ENCODE measurements around the gene NEO1.

The NEO1 gene

GRCh38 chr15:73081321-73081958 is 29.2 kb downstream of the NEO1 start:
- DNase-seq, result peak; percentile 58

GRCh38 chr15:73082812-73083211 is 30.5 kb downstream of the NEO1 start:
- peak; percentile 12 for DNase-seq

GRCh38 chr15:73087098-73087497 is 34.8 kb downstream of the NEO1 start:
- no peak for DNase-seq

- DNase-seq, result no peak
Observed at GRCh38 chr15:73105064-73105463, 52.8 kb downstream of the NEO1 start.

- DNase-seq, result no peak
Observed at GRCh38 chr15:73108676-73109075, 56.4 kb downstream of the NEO1 start.

- DNase-seq, result no peak
Observed at GRCh38 chr15:73109765-73110164, 57.5 kb downstream of the NEO1 start.

- no peak for DNase-seq
Observed at GRCh38 chr15:73110201-73110600, 57.9 kb downstream of the NEO1 start.

GRCh38 chr15:73114064-73114463 is 61.8 kb downstream of the NEO1 start:
- DNase-seq, result no peak

- DNase-seq, result no peak
Observed at GRCh38 chr15:73116164-73116563, 63.9 kb downstream of the NEO1 start.

- no peak for DNase-seq
Observed at GRCh38 chr15:73118055-73118454, 65.8 kb downstream of the NEO1 start.

GRCh38 chr15:73119478-73119877 is 67.2 kb downstream of the NEO1 start:
- no peak for DNase-seq

GRCh38 chr15:73120269-73120668 is 68.0 kb downstream of the NEO1 start:
- DNase-seq, result no peak

- no peak for DNase-seq
Observed at GRCh38 chr15:73125219-73125618, 73.0 kb downstream of the NEO1 start.

GRCh38 chr15:73127302-73127936 is 75.2 kb downstream of the NEO1 start:
- peak; percentile 18 for DNase-seq

GRCh38 chr15:73130830-73131229 is 78.6 kb downstream of the NEO1 start:
- no peak for DNase-seq

GRCh38 chr15:73134196-73134595 is 81.9 kb downstream of the NEO1 start:
- DNase-seq, result no peak

GRCh38 chr15:73139041-73139743 is 86.9 kb downstream of the NEO1 start:
- DNase-seq, result no peak

- no peak for DNase-seq
Observed at GRCh38 chr15:73139744-73140553, 87.7 kb downstream of the NEO1 start.

GRCh38 chr15:73141216-73141900 is 89.1 kb downstream of the NEO1 start:
- no peak for DNase-seq

- peak; percentile 35 for DNase-seq
Observed at GRCh38 chr15:73142802-73143762, 90.8 kb downstream of the NEO1 start.

GRCh38 chr15:73143763-73144155 is 91.5 kb downstream of the NEO1 start:
- no peak for DNase-seq

- no peak for DNase-seq
Observed at GRCh38 chr15:73146419-73146818, 94.2 kb downstream of the NEO1 start.

Measured in inflammatory macrophage treated with lipopolysaccharide for 4 hours (primary cell).